NT2/D1 (cell line): Measurements from ENCODE around the gene DCC.

Experiments
- SUZ12 ChIP-seq: IDR thresholded peaks from 2 replicates; pipeline ENCODE4 v1.6.1; 2011; ENCODE audit not compliant: insufficient read length, insufficient read depth; ENCODE audit errors: extremely low read depth
- YY1 ChIP-seq: IDR thresholded peaks from 2 replicates; pipeline ENCODE4 v1.6.1; 2011; ENCODE audit not compliant: insufficient read length, insufficient read depth
- ZNF274 ChIP-seq: IDR thresholded peaks from 2 replicates; pipeline ENCODE4 v1.6.1; 2011; ENCODE audit warnings: mild to moderate bottlenecking, low read depth, low read length

- TF ChIP-seq ZNF274 = no peak
- TF ChIP-seq SUZ12 = no peak
- no peak for TF ChIP-seq YY1
Observed at GRCh38 chr18:52496426-52496825, 156.4 kb downstream of the DCC start.
